ENCODE data around the gene SAPCD1.

The SAPCD1 gene

DNA sequence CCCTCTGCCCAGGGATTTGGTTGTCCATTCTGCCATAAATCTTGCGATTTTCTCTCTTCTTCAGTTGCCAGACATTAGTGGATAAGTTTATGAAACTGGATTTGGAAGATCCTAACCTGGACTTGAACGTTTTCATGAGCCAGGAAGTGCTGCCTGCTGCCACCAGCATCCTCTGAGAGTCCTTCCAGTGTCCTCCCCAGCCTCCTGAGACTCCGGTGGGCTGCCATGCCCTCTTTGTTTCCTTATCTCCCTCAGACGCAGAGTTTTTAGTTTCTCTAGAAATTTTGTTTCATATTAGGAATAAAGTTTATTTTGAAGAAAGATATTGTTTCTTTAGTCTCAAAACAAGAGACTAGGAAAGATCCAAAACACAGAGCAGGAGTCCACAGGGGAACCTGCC, at the start of gene SAPCD1:
SAPCD1 (plus strand) TSS at position 301 of the 400 bp plus-strand sequence. CDS start 399 bp downstream, outside the sequence.
- no peak for DNase-seq (ENCODE audit: low spot score)

DNA sequence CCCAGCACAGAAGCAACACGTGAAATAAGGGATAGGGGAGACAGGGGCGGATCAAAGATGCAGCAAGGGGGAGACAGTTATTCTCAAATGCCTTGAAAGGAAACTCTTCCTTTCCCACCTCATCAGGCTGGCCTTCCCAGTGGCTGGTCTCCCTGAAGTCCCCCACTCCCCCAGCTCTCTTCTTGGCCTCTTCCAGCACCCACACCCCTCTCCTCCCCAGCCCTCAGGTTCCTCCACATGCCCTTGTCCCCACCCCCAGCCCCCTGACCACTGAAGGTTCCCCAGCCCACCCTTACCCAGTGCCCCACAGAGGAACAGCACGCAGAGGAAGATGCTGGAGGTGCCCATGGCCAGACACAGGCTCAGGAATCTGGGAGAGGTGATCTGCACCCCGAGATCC, 49.0 kb upstream of the SAPCD1 start:
- DNase-seq (ENCODE audit: low spot score) = no peak

DNA sequence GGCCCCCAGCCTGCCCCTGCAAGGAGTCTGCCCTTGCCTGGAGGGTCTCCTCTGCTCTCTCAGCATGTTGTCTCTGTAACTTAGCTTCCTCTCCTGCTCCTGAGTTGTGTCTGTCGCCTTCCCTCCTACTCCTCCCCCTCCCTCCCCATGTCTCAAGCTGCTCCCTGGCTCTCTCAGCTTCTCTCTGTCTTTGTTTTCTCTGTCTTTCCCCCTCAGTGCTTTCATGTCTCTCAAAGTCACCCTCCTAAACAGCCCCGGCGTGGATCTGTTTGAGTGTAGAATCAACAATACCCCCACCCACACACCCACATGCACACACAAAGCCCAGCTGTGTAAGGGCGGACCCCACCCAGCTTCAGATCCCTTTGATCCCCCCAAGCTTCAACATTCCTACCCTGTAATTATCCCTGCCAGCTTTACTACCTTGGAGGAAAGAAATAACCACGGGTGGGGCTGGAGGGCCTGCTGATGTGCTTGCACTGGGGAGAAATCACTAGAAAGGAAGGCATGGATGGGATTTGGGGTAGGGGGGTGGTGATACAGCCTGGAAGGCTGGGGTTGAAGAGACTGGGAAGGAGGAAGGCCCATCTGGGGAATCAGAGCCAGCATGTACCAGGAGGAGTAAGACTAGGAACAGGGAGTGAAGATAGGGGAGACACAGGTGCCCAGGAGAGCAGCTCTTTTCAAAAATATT, 48.3 kb upstream of the SAPCD1 start:
- no peak for DNase-seq (ENCODE audit: low spot score)

DNA sequence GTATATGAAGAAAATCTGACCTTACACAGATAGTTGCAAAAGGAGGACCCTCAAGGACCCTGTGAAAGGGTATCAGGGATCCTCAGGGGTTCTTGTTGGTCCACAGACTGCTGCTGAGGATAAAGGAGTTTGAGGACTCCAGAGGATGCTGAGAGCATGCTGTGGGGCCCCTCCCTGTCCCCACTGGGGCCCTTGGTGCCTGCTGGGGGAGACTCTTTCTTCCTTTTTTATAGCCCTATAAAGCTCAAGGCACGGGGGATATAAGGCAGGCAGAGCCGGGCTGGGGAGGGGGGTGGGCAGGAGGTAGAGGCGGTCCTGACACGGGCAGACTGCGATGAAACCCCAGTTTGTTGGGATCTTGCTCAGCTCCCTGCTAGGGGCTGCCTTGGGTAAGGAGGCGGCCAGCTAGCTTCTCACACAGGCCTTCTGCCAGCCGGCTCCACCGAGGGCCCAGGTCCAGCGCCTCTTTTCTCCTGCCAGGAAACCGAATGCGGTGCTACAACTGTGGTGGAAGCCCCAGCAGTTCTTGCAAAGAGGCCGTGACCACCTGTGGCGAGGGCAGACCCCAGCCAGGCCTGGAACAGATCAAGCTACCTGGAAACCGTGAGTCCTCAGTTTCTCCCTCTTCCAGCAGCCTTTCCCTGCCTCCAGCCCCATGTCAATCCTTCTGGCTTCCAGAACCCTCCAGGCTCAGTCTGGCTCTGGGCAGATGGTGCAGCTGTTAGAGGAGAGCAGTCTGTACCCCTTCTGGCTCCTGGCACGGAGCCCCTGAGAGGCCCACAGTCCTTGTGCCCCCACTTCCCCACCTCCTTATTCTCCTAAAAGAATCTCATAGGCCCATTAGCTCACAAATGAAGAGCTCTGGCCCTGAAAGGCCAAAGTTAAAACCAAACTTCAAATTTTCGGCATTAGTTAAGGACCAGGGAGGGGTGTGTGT, 47.2 kb upstream of the SAPCD1 start, which contains the start of gene LY6G6D:
LY6G6D (plus strand) TSS at position 327 of the 937 bp plus-strand sequence; CDS start at position 335, 8 bp downstream.
- no peak for DNase-seq (ENCODE audit: low spot score)

DNA sequence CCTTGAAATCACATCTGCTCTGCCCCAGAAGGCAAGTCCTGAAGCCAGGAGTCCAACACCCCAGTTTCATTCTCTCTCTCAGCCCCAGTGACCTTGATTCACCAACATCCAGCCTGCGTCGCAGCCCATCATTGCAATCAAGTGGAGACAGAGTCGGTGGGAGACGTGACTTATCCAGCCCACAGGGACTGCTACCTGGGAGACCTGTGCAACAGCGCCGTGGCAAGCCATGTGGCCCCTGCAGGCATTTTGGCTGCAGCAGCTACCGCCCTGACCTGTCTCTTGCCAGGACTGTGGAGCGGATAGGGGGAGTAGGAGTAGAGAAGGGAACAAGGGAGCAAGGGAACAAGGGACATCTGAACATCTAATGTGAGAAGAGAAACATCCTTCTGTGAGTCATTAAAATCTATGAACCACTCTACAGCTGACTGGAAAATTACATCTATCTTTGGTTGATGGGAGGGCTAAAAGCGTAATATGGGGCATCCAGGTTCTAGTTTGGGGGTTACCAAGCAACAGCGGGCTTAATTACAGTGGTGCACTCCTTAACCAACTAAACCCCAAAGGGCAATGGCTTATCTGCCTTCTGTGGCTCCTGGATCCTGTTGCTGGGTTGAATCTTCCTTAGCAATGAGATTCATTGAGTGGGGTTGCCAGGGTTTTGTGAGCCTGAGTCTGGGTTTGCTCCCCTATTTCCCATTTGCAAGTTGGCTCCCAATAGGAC, 44.8 kb upstream of the SAPCD1 start:
- DNase-seq (ENCODE audit: low spot score) = no peak

DNA sequence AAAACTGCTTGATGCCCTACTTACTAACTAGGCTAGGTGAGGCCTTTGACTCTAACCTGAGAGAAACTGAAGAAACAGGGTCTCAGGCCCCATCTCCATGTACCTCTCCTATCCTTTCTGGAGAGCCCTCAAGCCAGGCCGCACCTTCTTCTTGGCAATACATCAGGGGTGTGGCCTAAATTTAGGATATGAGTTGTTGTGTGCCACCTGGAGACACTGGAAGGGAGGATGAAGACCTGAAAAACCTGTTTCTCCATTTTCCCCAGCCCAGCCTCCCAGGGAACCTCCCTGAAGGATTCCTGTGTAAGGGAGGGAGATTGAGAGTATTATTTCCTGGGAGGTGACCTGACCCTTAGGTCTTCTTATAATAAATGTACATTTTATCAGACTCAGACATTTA, 44.2 kb upstream of the SAPCD1 start:
- DNase-seq (ENCODE audit: low spot score) = no peak

DNA sequence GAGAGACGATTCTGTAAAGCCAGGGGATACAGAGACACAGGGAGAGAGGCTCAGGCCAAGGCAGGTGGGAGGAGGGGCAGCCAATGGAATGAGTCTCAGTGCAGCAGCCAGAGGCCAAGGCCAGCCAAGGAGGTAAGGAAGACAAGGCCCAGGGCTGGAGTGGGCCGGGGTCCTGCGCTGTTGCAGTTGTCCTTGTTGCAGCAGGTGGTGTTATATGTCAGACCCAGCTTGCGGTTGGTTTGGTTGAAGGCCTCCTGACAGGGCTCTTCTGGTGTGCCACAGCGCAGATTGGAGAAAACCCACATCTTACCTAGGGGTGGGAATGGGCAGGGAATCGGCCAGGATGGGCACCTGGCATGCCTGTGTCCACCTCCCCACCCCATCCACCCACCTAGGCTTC, 43.5 kb upstream of the SAPCD1 start:
- DNase-seq (ENCODE audit: low spot score) = no peak

DNA sequence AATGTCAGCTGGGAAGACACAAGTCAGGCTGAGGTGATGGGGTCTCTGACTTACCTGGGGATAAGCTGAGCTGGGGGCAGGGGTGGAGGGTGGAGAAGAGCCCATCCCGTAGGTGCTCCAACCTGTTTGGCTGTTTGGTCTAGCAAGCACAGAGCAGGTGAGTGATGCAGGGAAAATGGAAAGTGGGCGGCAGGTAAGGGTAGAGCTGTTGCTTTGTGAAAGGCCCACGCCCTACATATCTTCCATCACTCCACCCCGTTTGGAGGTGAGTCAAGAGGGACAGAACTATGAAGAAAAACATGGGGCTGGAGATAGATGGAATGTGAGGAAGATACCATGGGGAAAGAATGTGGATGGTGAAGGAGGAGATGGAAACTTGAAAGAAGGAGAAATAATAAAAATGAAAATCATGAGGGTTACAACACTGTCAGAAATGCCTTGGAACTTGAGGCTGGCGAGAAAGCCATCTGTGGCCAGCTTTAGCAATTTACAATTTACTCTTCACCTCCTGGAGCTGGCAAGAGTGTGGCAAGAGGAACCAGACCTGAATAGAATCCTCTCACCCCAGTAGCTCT, 42.2 kb upstream of the SAPCD1 start:
- DNase-seq (ENCODE audit: low spot score) = no peak

DNA sequence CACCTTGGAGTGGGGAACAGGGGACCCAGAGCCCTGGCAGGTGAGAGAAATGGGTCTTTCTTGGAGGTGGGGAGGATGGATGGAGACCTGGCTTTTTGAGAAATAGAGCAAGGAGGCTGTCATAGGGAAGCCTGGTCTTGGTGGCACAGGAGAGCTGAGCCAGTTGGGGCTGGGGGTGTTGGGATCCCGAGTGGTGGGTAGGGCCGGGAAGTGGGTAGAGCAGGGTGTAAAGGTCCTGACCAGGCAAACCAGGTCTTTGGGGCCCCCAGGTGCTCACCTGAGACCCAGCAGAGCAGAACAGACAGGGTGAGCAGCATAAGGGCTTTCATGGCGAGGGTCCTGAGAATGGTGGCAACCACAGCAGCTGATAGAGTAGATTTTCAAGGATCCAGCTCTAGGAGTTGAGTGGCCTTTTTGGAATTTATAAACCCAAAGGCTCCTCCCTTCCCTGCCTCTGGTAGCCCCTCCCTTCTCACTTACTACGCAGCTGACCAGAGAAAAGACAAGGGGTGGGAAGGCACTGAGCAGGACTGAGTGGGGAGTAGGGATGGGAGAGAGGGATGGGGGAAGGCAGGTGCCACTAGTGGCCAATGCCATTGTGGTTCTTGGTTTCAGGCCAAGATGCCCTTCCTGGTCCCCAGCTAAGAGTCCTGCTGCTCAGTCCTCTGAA, 41.0 kb upstream of the SAPCD1 start, which contains the start of gene LY6G6C:
LY6G6C (minus strand) TSS at position 396 of the 670 bp plus-strand sequence; CDS start at position 329, 67 bp downstream.
- DNase-seq (ENCODE audit: low spot score) = no peak

DNA sequence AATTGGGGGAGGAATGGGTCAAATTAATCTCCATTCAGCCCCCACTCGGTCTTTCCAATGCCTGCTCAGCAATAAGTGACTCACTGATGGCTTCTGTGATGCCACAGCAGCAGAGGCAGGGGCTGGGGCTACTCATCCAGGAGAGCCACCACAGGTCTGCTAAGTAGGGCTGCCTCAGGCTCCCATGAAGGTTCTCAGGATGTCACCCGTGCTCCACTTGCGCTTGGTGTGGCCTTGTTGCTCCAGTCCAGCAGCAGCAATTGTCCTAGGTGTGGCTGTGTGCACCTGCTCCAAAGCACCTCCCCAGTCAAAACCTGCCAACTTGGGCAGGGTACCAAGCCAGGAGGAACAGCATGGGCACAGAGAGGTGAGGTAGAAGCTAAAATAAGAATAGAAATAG, 40.3 kb upstream of the SAPCD1 start:
- no peak for DNase-seq (ENCODE audit: low spot score)

DNA sequence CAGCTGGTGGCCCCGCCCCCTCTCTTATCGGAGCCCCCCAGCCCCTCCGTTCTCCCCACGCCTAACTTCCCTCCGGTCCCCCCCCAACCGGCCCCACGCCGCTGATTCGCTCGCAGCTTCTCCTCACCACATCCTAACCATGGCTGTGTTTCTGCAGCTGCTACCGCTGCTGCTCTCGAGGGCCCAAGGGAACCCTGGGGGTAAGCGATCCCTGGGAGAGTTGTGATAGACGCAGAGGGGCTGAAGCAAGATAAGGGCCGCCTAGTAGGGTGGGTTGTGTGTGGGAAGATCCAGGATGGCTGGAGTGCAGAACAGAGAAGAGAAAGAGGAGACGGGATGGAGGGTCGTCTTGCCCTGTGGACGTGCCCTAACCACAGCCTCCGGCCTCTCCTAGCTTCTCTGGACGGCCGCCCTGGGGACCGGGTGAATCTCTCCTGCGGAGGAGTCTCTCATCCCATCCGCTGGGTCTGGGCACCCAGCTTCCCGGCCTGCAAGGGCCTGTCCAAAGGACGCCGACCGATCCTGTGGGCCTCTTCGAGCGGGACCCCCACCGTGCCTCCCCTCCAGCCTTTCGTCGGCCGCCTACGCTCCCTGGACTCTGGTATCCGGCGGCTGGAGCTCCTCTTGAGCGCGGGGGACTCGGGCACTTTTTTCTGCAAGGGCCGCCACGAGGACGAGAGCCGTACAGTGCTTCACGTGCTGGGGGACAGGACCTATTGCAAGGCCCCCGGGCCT, 39.0 kb upstream of the SAPCD1 start, which contains the start of gene MPIG6B:
MPIG6B (plus strand) TSS at position 129 of the 735 bp plus-strand sequence; CDS start at position 140, 11 bp downstream.
- no peak for DNase-seq (ENCODE audit: low spot score)

DNA sequence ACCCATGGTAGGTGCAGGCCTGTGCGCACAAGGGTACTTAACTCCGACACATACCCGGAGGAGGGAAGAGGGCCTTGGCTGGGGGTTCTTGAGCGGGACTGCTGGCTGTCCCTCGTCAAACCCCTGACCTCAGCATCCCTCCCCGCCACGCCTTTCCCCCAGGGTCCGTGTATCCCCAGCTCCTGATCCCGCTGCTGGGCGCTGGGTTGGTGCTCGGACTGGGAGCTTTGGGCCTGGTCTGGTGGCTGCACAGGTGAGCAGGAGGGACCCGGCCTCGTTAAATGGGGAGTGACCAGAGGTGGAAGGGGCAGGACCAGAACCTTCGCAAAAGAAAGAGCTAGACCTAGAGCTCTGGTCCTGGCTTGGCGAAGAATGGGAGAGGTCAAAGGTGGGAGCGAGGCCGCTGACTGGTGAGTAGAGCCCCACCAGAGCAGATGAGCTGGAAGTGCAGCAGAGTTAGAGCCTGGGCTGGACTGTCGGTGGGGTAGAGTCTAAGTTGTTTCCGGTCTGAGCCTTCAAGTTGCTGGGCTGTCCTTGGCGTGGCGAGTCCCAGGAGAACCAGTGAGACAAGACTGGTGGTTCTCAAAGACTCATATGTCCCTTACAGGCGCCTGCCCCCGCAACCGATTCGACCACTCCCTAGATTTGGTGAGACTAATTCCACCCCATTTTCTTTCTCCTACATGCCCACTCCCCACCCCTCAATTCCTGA, 38.3 kb upstream of the SAPCD1 start:
- no peak for DNase-seq (ENCODE audit: low spot score)

DNA sequence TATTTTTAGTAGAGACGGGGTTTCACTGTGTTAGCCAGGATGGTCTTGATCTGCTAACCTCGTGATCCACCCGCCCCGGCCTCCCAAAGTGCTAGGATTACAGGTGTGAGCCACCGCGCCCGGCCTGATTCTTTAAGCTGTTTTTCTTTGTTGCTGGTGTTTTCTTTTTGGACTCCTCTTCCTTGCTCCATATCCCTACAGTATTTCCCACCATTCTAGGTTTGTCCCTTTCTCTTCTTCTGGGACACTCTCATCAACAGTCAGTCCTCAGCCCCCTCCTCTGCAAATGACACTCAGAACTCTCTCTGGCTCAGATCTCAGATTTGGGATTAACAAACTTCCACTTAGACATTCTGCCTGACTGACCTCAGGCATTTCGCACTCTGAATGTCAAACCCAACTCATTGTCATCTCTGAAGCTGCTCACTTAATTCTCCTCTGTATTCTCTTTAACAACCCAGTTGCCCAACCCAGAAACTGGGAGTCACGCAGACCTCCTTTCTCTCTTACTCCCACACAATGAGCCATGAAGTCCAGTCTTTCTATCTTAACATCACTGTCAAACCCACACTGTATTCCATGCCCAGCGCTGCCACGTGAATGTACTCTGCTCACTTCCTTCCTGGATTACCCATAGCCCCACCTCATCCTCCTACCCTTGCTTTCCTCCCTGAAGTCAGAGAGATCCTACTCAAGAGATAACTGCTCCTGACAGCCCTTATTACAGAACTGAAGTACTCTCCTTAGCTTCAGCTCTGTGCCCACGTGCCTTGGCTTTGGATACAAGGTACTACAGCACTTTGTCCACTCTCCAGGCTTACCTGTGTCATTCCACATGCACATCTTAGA, 36.7 kb upstream of the SAPCD1 start:
- no peak for DNase-seq (ENCODE audit: low spot score)

DNA sequence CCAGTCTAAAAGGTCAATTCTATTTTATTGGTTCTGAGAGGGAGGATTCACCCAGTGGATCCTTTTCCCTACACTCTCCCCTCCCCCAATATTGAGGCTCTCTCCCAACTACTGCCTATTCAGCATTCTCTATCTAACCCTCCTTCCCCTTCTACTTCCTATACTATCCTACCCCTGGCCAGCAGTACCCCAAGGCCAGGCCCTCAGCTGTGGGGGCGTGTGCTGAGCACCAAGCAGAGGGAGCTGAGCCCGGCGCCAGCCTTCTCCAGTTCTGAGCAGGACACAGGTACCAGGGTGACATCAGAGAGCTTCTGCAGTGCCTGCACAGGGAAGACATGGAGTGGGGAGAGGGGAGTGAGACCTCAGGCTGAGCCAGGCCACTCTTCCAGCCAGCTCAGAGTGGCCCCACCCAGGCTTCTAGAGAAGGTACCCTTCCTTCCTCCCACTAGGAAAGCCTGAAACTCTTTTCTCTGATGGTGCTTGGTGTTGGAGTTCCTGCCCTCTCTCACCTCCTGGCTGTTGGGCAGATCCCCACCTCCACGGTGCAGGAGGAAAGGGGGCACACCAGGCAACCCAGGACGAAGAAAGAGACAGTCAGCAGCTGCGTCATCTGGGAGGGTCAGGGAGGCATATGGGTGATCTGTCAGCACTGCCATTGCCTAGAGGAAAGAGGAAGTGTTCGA, 35.3 kb upstream of the SAPCD1 start:
- DNase-seq (ENCODE audit: low spot score) = no peak

DNA sequence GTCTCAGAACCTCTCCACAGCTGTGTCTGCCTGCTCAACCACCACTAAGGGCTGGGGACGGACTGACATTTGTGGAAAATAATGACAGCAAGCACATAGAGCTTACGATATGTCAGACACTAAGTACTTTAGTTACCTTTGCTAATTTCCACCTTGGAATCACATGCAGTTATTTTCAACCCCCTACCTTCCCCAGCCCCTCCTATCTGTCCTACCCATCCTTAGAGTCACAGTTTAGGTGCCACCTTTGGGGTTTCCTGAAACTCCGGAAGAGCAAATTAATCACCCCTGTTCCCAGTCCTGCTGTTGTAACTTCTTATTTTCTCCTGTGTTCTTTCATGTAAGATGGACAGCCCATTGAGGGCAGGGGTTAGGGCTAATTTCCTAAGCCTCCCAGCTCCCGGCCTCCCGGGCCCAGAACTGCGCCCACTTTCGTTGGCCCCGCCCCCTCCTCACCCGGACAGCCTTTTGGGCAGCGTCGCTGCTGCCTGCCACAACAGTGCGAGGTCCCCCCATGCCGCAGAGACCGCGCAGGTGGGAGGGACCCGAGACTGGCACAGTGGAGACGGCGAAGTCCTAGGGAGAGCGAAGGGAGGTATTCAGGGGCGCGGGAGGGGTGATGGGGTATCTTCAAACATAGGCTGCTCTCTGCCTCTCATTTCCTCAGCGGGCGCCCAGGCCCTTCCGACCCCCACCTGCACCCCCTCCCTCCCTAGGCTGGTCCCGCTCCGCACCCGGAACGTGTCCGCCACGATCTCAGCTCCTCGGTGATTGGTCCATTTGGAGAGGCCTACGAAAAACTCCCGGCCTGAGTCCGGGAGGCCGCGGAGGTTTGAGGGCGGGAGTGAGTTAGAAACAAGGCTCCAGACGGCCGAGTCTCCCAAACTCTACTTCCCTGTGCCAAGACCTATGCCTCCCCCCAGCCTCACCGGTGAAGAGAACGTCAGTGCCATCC, 34.5 kb upstream of the SAPCD1 start:
- DNase-seq (ENCODE audit: low spot score) = no peak

DNA sequence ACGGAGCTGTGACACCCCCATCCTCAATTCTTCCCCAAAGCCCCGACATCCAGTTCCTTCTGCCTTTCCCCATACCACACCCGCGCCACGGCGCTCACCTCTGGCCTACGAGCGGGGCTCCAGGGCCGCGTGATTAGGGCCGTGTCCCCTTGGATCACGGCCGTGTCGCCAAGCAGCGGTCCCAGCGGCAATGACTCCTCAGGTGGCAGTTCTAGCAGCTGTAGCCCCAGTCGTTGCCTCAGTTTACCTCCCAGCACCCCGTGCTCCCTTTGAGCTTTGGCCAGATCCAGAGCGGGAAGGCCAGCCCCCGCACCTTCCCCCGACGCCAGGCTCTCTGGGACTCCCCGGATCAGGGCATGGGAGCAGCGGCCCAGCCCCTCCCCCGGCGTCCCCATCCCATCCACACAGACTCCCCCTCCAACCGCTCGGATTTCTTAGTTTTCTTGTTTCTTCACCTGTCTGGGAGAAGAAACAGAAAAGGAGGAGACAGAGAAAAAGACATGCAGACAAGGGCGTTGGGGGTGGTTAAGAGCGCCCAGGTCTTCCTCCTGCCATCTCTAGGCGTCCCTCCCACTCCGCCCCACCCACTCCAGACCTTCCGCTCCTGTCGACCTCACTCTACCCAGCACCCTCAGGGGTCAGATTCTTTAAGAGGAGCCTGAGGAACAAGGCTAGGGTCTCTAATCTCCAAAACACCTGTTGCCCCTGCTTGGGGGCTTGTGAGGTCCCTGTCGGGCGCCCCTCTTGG, 33.5 kb upstream of the SAPCD1 start, which contains the start of gene DDAH2:
DDAH2 (minus strand) TSS at position 533 of the 748 bp plus-strand sequence; CDS start at position 395, 138 bp downstream.
- no peak for DNase-seq (ENCODE audit: low spot score)
